SU-DHL-6 (cell line): ENCODE measurements around the gene HIPK4.

Experiments used
- H2AFZ ChIP-seq: fragments of 200-600 bp; sonication (generic); 2 replicates; pipeline ENCODE4 v1.6.1; 2014; ENCODE audit warnings: low read depth, mild to moderate bottlenecking, moderate library complexity, mixed read lengths, antibody characterized with exemption, low read length; ENCODE audit not compliant: severe bottlenecking
- H3F3A ChIP-seq: fragments of 200-600 bp; shearing (Covaris generic); 2 replicates; pipeline ENCODE4 v1.6.0; 2016; ENCODE audit warnings: antibody characterized with exemption, mild to moderate bottlenecking; ENCODE audit not compliant: insufficient read depth
- H3K27ac ChIP-seq: fragments of 200-600 bp; sonication (generic); 2 replicates; pipeline ENCODE4 v1.5.1; 2016; ENCODE audit warnings: low read depth, mild to moderate bottlenecking, low read length, moderate library complexity, mixed read lengths
- H3K27me3 ChIP-seq: fragments of 200-600 bp; sonication (generic), shearing (Covaris generic); 2 replicates; pipeline ENCODE4 v1.6.0; 2014; ENCODE audit warnings: mild to moderate bottlenecking, low read length
- H3K36me3 ChIP-seq: fragments of 200-600 bp; sonication (generic); 2 replicates; pipeline ENCODE4 v1.6.1; 2014; ENCODE audit warnings: mild to moderate bottlenecking, low read length, mixed read lengths
- H3K4me2 ChIP-seq: fragments of 300-600, 200-600 bp; shearing (Covaris generic), sonication (generic); 2 replicates; pipeline ENCODE4 v1.6.0; 2014; ENCODE audit warnings: low read length, low read depth, mild to moderate bottlenecking; ENCODE audit not compliant: poor library complexity, severe bottlenecking
- H3K4me3 ChIP-seq: fragments of 200-600 bp; sonication (generic); 2 replicates; pipeline ENCODE4 v1.5.1; 2014; ENCODE audit warnings: antibody characterized with exemption, low read length, mild to moderate bottlenecking, mixed read lengths; ENCODE audit not compliant: insufficient read depth, poor library complexity, severe bottlenecking
- H3K79me2 ChIP-seq: fragments of 200-600 bp; sonication (generic); 2 replicates; pipeline ENCODE4 v1.6.1; 2014; ENCODE audit warnings: mild to moderate bottlenecking, low read length, moderate library complexity; ENCODE audit not compliant: insufficient read depth
- H3K9ac ChIP-seq: fragments of 200-600 bp; sonication (generic); 2 replicates; pipeline ENCODE4 v1.7.0; 2014; ENCODE audit warnings: mild to moderate bottlenecking, low read length
- H3K9me2 ChIP-seq: fragments of 200-600 bp; sonication (generic); replicated peaks from 2 replicates; pipeline ENCODE4 v1.6.1; 2014; ENCODE audit warnings: low read length; ENCODE audit not compliant: insufficient read depth
- H3K9me3 ChIP-seq: fragments of 200-600 bp; sonication (generic); 2 replicates; pipeline ENCODE4 v1.6.1; 2014; ENCODE audit warnings: low read length, mixed read lengths; ENCODE audit not compliant: insufficient read depth
- H4K20me1 ChIP-seq: fragments of 200-600 bp; sonication (generic); 2 replicates; pipeline ENCODE4 v1.6.1; 2014; ENCODE audit warnings: low read depth, mild to moderate bottlenecking, antibody characterized with exemption, low read length, moderate library complexity, mixed read lengths
- EZH2phosphoT487 ChIP-seq: fragments of 200-600 bp; sonication (generic), shearing (Covaris generic); conservative IDR thresholded peaks from 2 replicates; pipeline ENCODE4 v1.6.1; 2018; ENCODE audit warnings: mild to moderate bottlenecking, antibody characterized with exemption, low read length, moderate library complexity, mixed read lengths
- TF ChIP-seq, protein P1 (sequence below): fragments of 200-600 bp; sonication (generic); IDR thresholded peaks from one replicate; pipeline ENCODE4 v1.5.1; 2017; ENCODE audit warnings: antibody characterized with exemption, mild to moderate bottlenecking, low read length, moderate library complexity; ENCODE audit not compliant: insufficient read depth, poor library complexity, severe bottlenecking

The HIPK4 gene

DNA sequence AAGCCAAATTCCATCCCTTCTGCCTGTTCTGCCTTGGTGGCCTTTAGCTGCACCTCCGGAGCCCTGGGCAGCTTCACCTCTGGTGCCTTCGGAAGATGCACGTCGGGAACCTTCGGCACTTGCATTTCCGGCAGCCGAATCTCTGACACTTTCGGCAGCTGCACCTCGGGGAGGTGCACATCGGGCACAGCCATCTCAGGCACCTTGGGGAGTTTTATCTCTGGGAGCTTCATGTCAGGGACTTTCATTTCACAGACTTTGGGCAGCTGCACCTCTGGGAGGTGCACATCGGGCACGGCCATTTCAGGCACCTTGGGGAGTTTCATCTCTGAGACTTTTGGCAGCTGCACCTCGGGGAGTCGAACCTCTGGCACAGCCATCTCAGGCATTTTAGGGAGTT lies 6.0 kb upstream of the HIPK4 start:
- Histone ChIP-seq H2AFZ (no peak overlapping the region), H3K27me3 (no peaks in the 10 kb centered on the region), H3K36me3 (no peaks in the 10 kb centered on the region), H4K20me1 (no peaks in the 10 kb centered on the region), H3K27ac (no peak overlapping the region), H3F3A (no peaks in the 10 kb centered on the region), H3K9ac (no peak overlapping the region), H3K4me3 (no peak overlapping the region), H3K9me2 (no peaks in the 10 kb centered on the region), H3K9me3 (no peaks in the 10 kb centered on the region), H3K79me2 (no peaks in the 10 kb centered on the region), H3K4me2 (no peak overlapping the region)
- TF ChIP-seq EZH2phosphoT487: no peak
- TF ChIP-seq, protein P1, sequence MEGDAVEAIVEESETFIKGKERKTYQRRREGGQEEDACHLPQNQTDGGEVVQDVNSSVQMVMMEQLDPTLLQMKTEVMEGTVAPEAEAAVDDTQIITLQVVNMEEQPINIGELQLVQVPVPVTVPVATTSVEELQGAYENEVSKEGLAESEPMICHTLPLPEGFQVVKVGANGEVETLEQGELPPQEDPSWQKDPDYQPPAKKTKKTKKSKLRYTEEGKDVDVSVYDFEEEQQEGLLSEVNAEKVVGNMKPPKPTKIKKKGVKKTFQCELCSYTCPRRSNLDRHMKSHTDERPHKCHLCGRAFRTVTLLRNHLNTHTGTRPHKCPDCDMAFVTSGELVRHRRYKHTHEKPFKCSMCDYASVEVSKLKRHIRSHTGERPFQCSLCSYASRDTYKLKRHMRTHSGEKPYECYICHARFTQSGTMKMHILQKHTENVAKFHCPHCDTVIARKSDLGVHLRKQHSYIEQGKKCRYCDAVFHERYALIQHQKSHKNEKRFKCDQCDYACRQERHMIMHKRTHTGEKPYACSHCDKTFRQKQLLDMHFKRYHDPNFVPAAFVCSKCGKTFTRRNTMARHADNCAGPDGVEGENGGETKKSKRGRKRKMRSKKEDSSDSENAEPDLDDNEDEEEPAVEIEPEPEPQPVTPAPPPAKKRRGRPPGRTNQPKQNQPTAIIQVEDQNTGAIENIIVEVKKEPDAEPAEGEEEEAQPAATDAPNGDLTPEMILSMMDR: no peak

GRCh38 chr19:40394816-40395210 lies 4.8 kb upstream of the HIPK4 start:
- Histone ChIP-seq H3K79me2 (no peaks in the 10 kb centered on the region), H4K20me1 (no peaks in the 10 kb centered on the region), H3K36me3 (no peaks in the 10 kb centered on the region), H3K9me2 (no peaks in the 10 kb centered on the region), H3K9me3 (no peaks in the 10 kb centered on the region), H3K9ac (no peak overlapping the region), H3K27ac (no peak overlapping the region), H3K4me3 (no peak overlapping the region), H2AFZ (no peak overlapping the region), H3K4me2 (no peak overlapping the region), H3K27me3 (no peaks in the 10 kb centered on the region), H3F3A (no peaks in the 10 kb centered on the region)
- TF ChIP-seq, protein P1: no peak
- no peak for TF ChIP-seq EZH2phosphoT487

GRCh38 chr19:40393894-40394815 lies 4.2 kb upstream of the HIPK4 start:
- Histone ChIP-seq H3K4me3 (no peak overlapping the region), H3K27me3 (no peaks in the 10 kb centered on the region), H3K9ac (no peak overlapping the region), H3K9me3 (no peaks in the 10 kb centered on the region), H3K36me3 (no peaks in the 10 kb centered on the region), H3K27ac (no peak overlapping the region), H2AFZ (no peak overlapping the region), H4K20me1 (no peaks in the 10 kb centered on the region), H3K79me2 (no peaks in the 10 kb centered on the region), H3K9me2 (no peaks in the 10 kb centered on the region), H3K4me2 (no peak overlapping the region), H3F3A (no peaks in the 10 kb centered on the region)
- no peak for TF ChIP-seq EZH2phosphoT487
- TF ChIP-seq, protein P1: no peak
